Esophagus muscularis mucosa (tissue), 4 donors: ENCODE measurements around the gene UBE2QL1.

Experiments used
- EP300 ChIP-seq: sonication (generic); formaldehyde crosslinking; IDR thresholded peaks from one replicate; pipeline ENCODE4 v1.6.1; 2017; ENCODE audit warnings: antibody characterized with exemption
- POLR2A ChIP-seq: fragments of 450-650 bp; IDR thresholded peaks from one replicate; pipeline ENCODE4 v1.6.1; 2017; ENCODE audit warnings: antibody characterized with exemption, moderate library complexity, mild to moderate bottlenecking, low read depth
- POLR2AphosphoS5 ChIP-seq, 2 donors: sonication (generic); formaldehyde crosslinking; IDR thresholded peaks; one replicate each; pipeline ENCODE4 v1.6.1; 2017; ENCODE audit warnings: antibody characterized with exemption in 2 of 2
- TF ChIP-seq, protein P1 (sequence below), 3 experiments: fragments of 200-600 bp in 2 of 3; fragments of 450-650 bp in 1 of 3; sonication (generic) in 2 of 3; IDR thresholded peaks; one replicate each; pipeline ENCODE4 v1.5.1; 2017 to 2019; ENCODE audit warnings: antibody characterized with exemption in 3 of 3, mild to moderate bottlenecking in 2 of 3, moderate library complexity in 1 of 3

DNA sequence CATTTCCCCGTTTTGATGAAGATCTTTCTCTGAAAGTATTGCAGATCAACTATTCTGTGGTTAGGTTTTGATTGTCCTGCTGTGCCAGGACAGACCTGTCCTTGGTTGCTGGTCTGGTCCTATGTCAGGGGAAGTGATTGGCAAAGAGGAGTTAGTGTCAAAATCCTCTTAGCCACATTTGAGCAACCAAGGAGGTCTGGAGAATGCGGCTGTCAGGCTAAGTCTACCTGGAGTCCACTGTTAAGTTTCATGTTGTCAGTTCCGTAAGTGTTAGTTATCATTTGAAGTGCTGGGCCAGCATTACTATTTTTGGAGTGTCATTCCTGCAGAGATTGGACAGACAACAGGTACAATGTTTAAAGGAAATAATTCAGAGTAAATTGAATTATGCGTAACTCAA, 62.3 kb downstream of the UBE2QL1 start:
- TF ChIP-seq, protein P1, sequence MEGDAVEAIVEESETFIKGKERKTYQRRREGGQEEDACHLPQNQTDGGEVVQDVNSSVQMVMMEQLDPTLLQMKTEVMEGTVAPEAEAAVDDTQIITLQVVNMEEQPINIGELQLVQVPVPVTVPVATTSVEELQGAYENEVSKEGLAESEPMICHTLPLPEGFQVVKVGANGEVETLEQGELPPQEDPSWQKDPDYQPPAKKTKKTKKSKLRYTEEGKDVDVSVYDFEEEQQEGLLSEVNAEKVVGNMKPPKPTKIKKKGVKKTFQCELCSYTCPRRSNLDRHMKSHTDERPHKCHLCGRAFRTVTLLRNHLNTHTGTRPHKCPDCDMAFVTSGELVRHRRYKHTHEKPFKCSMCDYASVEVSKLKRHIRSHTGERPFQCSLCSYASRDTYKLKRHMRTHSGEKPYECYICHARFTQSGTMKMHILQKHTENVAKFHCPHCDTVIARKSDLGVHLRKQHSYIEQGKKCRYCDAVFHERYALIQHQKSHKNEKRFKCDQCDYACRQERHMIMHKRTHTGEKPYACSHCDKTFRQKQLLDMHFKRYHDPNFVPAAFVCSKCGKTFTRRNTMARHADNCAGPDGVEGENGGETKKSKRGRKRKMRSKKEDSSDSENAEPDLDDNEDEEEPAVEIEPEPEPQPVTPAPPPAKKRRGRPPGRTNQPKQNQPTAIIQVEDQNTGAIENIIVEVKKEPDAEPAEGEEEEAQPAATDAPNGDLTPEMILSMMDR (IDR thresholded peaks at IDR 0.05) = no peak
- TF ChIP-seq POLR2AphosphoS5 (IDR thresholded peaks at IDR 0.05) (no peak), POLR2A (no peak), EP300 (no peak)
